Measurements from ENCODE around the gene DKK3. TPM values are rescaled to one million over a fixed set of nuclear protein-coding genes. Genes with fewer than 3 reads are reported as not detected.
"Not testable (repeated sequence)": the region's sequence is repeated elsewhere in the genome, so short reads cannot be mapped to it uniquely, and the experiment has no call there.

Gene DKK3
- total and polyA plus RNA-seq, 4 donors: 202 to 464 (median 417) TPM

- no peak overlapping the region for H3K4me3 ChIP-seq (ENCODE audit: low read depth, low read length)
- peaks cover 24% of the 10 kb centered on the region for H3K4me1 ChIP-seq (ENCODE audit: control insufficient read depth, insufficient read depth, low read length)
- DNase-seq (ENCODE audit: low read depth in 4 of 6, low spot score in 6 of 6): no peak
- no peaks in the 10 kb centered on the region for H3K36me3 ChIP-seq (ENCODE audit: control insufficient read depth, insufficient read depth, low read length)
- no peaks in the 10 kb centered on the region for H3K27me3 ChIP-seq (ENCODE audit: control insufficient read depth, insufficient read depth, low read length)
- no peaks in the 10 kb centered on the region for H3K9me3 ChIP-seq (ENCODE audit: control insufficient read depth, insufficient read depth, low read length)
- H3K27ac ChIP-seq (ENCODE audit: low read depth, low read length): no peak overlapping the region
- WGBS (ENCODE audit: insufficient coverage): 98% methylated on average over 16 of the region's 18 CpGs
Observed at GRCh38 chr11:12048936-12049790, 40.7 kb upstream of the DKK3 start.

- DNase-seq (ENCODE audit: low read depth in 4 of 6, low spot score in 6 of 6): no peak
- peaks cover 30% of the 10 kb centered on the region for H3K4me1 ChIP-seq (ENCODE audit: control insufficient read depth, insufficient read depth, low read length)
- H3K9me3 ChIP-seq (ENCODE audit: control insufficient read depth, insufficient read depth, low read length): no peaks in the 10 kb centered on the region
- no peaks in the 10 kb centered on the region for H3K27me3 ChIP-seq (ENCODE audit: control insufficient read depth, insufficient read depth, low read length)
- no peak overlapping the region for H3K27ac ChIP-seq (ENCODE audit: low read depth, low read length)
- WGBS (ENCODE audit: insufficient coverage): 84% methylated on average over 4 of the region's 5 CpGs
- H3K4me3 ChIP-seq (ENCODE audit: low read depth, low read length): no peak overlapping the region
- no peaks in the 10 kb centered on the region for H3K36me3 ChIP-seq (ENCODE audit: control insufficient read depth, insufficient read depth, low read length)
Observed at GRCh38 chr11:12046636-12047236, 38.3 kb upstream of the DKK3 start.

- no peak overlapping the region for H3K27ac ChIP-seq (ENCODE audit: low read depth, low read length)
- no peak for DNase-seq (ENCODE audit: low read depth in 4 of 6, low spot score in 6 of 6)
- H3K4me3 ChIP-seq (ENCODE audit: low read depth, low read length): no peak overlapping the region
- 95% methylated on average over 4 of the region's 7 CpGs for WGBS (ENCODE audit: insufficient coverage)
- H3K27me3 ChIP-seq (ENCODE audit: control insufficient read depth, insufficient read depth, low read length): no peaks in the 10 kb centered on the region
- peaks cover 29% of the 10 kb centered on the region for H3K4me1 ChIP-seq (ENCODE audit: control insufficient read depth, insufficient read depth, low read length)
- H3K36me3 ChIP-seq (ENCODE audit: control insufficient read depth, insufficient read depth, low read length): no peaks in the 10 kb centered on the region
- H3K9me3 ChIP-seq (ENCODE audit: control insufficient read depth, insufficient read depth, low read length): no peaks in the 10 kb centered on the region
Observed at GRCh38 chr11:12045914-12046635, 37.6 kb upstream of the DKK3 start.

GRCh38 chr11:12044799-12045198, 36.4 kb upstream of the DKK3 start:
- no peak for DNase-seq (ENCODE audit: low read depth in 4 of 6, low spot score in 6 of 6)
- H3K27ac ChIP-seq (ENCODE audit: low read depth, low read length): no peak overlapping the region

GRCh38 chr11:12043959-12044791, 35.7 kb upstream of the DKK3 start:
- no peak overlapping the region for H3K27ac ChIP-seq (ENCODE audit: low read depth, low read length)
- H3K4me3 ChIP-seq (ENCODE audit: low read depth, low read length): no peak overlapping the region
- H3K4me1 ChIP-seq (ENCODE audit: control insufficient read depth, insufficient read depth, low read length): peaks cover 21% of the 10 kb centered on the region
- no peaks in the 10 kb centered on the region for H3K36me3 ChIP-seq (ENCODE audit: control insufficient read depth, insufficient read depth, low read length)
- 20% methylated on average over 10 of the region's 14 CpGs for WGBS (ENCODE audit: insufficient coverage)
- no peaks in the 10 kb centered on the region for H3K9me3 ChIP-seq (ENCODE audit: control insufficient read depth, insufficient read depth, low read length)
- H3K27me3 ChIP-seq (ENCODE audit: control insufficient read depth, insufficient read depth, low read length): no peaks in the 10 kb centered on the region
- DNase-seq (ENCODE audit: low read depth in 4 of 6, low spot score in 6 of 6): peak in 4 of 6 donors; percentile 62 to 93 (median 81)

More at GRCh38 chr11:12044799-12045198, 36.4 kb upstream of the DKK3 start:
- 97% methylated on average over 8 of the region's 8 CpGs for WGBS (ENCODE audit: insufficient coverage)
- Histone ChIP-seq H3K9me3 (ENCODE audit: control insufficient read depth, insufficient read depth, low read length) (no peaks in the 10 kb centered on the region), H3K36me3 (ENCODE audit: control insufficient read depth, insufficient read depth, low read length) (no peaks in the 10 kb centered on the region), H3K27me3 (ENCODE audit: control insufficient read depth, insufficient read depth, low read length) (no peaks in the 10 kb centered on the region), H3K4me3 (ENCODE audit: low read depth, low read length) (no peak overlapping the region), H3K4me1 (ENCODE audit: control insufficient read depth, insufficient read depth, low read length) (peaks cover 21% of the 10 kb centered on the region)

- Histone ChIP-seq H3K27ac (ENCODE audit: low read depth, low read length) (no peak overlapping the region), H3K27me3 (ENCODE audit: control insufficient read depth, insufficient read depth, low read length) (no peaks in the 10 kb centered on the region), H3K4me1 (ENCODE audit: control insufficient read depth, insufficient read depth, low read length) (peaks cover 21% of the 10 kb centered on the region), H3K9me3 (ENCODE audit: control insufficient read depth, insufficient read depth, low read length) (no peaks in the 10 kb centered on the region), H3K4me3 (ENCODE audit: low read depth, low read length) (no peak overlapping the region), H3K36me3 (ENCODE audit: control insufficient read depth, insufficient read depth, low read length) (no peaks in the 10 kb centered on the region)
- no peak for DNase-seq (ENCODE audit: low read depth in 4 of 6, low spot score in 6 of 6)
- WGBS (ENCODE audit: insufficient coverage): 60% methylated on average over 1 of the region's 7 CpGs
Observed at GRCh38 chr11:12043221-12043620, 34.8 kb upstream of the DKK3 start.

GRCh38 chr11:12042215-12042676, 33.8 kb upstream of the DKK3 start:
- peaks cover 16% of the 10 kb centered on the region for H3K4me1 ChIP-seq (ENCODE audit: control insufficient read depth, insufficient read depth, low read length)
- WGBS (ENCODE audit: insufficient coverage): 97% methylated on average over 5 of the region's 7 CpGs
- H3K27me3 ChIP-seq (ENCODE audit: control insufficient read depth, insufficient read depth, low read length): no peaks in the 10 kb centered on the region
- DNase-seq (ENCODE audit: low read depth in 4 of 6, low spot score in 6 of 6): no peak
- no peaks in the 10 kb centered on the region for H3K36me3 ChIP-seq (ENCODE audit: control insufficient read depth, insufficient read depth, low read length)
- H3K4me3 ChIP-seq (ENCODE audit: low read depth, low read length): no peak overlapping the region
- H3K27ac ChIP-seq (ENCODE audit: low read depth, low read length): no peak overlapping the region
- no peaks in the 10 kb centered on the region for H3K9me3 ChIP-seq (ENCODE audit: control insufficient read depth, insufficient read depth, low read length)

GRCh38 chr11:12040719-12041118, 32.3 kb upstream of the DKK3 start:
- H3K27ac ChIP-seq (ENCODE audit: low read depth, low read length); DNase-seq (ENCODE audit: low read depth in 4 of 6, low spot score in 6 of 6); H3K36me3 ChIP-seq (ENCODE audit: control insufficient read depth, insufficient read depth, low read length); H3K4me3 ChIP-seq (ENCODE audit: low read depth, low read length); H3K27me3 ChIP-seq (ENCODE audit: control insufficient read depth, insufficient read depth, low read length); H3K9me3 ChIP-seq (ENCODE audit: control insufficient read depth, insufficient read depth, low read length): not testable (repeated sequence)
- 100% methylated on average over 4 of the region's 5 CpGs for WGBS (ENCODE audit: insufficient coverage)
- peaks cover 11% of the 10 kb centered on the region for H3K4me1 ChIP-seq (ENCODE audit: control insufficient read depth, insufficient read depth, low read length)

GRCh38 chr11:12032968-12033367, 24.5 kb upstream of the DKK3 start:
- no peaks in the 10 kb centered on the region for H3K9me3 ChIP-seq (ENCODE audit: control insufficient read depth, insufficient read depth, low read length)
- no peaks in the 10 kb centered on the region for H3K27me3 ChIP-seq (ENCODE audit: control insufficient read depth, insufficient read depth, low read length)
- no peak overlapping the region for H3K27ac ChIP-seq (ENCODE audit: low read depth, low read length)
- no CpG with 5 or more reads among the region's 2 CpGs for WGBS (ENCODE audit: insufficient coverage)
- no peak overlapping the region for H3K4me3 ChIP-seq (ENCODE audit: low read depth, low read length)
- peaks cover 9% of the 10 kb centered on the region for H3K4me1 ChIP-seq (ENCODE audit: control insufficient read depth, insufficient read depth, low read length)
- H3K36me3 ChIP-seq (ENCODE audit: control insufficient read depth, insufficient read depth, low read length): no peaks in the 10 kb centered on the region
- DNase-seq (ENCODE audit: low read depth in 4 of 6, low spot score in 6 of 6): peak in 1 of 6 donors; percentile 29
